ENCODE data around the gene PUSL1. TPM values are rescaled to one million over a fixed set of nuclear protein-coding genes. Genes with fewer than 3 reads are reported as not detected.

PUSL1 gene
- total and polyA plus RNA-seq, 8 donors, result 5.9 to 64.9 (median 25.5) TPM; not detected in 1

DNA sequence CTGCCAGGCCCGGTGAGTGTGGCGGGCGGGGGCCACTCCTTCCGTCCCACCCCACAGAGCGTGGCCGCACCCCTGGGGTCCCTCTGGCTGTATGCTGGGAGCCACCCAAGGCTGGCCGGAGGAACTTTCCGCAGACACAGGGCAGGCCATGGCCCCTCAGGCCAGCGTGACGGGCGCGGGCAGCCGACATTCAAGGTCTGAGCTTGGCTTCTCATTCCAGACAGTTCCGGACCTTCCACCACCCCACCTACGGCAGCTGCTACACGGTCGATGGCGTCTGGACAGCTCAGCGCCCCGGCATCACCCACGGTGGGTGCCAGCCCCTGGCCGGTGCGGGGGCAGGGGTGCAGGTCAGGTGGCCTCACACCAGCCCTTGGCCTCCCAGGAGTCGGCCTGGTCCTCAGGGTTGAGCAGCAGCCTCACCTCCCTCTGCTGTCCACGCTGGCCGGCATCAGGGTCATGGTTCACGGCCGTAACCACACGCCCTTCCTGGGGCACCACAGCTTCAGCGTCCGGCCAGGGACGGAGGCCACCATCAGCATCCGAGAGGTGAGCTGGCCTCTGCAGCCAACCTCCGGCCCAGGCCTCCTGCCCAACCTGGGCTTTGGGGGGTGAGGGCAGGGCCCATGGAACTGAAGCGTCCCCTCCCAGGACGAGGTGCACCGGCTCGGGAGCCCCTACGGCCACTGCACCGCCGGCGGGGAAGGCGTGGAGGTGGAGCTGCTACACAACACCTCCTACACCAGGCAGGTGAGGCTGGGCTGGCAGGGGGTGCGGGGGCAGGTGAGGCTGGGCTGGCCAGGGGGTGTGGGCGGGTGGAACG lies 20.9 kb upstream of the PUSL1 start:
- TF ChIP-seq, protein P1, sequence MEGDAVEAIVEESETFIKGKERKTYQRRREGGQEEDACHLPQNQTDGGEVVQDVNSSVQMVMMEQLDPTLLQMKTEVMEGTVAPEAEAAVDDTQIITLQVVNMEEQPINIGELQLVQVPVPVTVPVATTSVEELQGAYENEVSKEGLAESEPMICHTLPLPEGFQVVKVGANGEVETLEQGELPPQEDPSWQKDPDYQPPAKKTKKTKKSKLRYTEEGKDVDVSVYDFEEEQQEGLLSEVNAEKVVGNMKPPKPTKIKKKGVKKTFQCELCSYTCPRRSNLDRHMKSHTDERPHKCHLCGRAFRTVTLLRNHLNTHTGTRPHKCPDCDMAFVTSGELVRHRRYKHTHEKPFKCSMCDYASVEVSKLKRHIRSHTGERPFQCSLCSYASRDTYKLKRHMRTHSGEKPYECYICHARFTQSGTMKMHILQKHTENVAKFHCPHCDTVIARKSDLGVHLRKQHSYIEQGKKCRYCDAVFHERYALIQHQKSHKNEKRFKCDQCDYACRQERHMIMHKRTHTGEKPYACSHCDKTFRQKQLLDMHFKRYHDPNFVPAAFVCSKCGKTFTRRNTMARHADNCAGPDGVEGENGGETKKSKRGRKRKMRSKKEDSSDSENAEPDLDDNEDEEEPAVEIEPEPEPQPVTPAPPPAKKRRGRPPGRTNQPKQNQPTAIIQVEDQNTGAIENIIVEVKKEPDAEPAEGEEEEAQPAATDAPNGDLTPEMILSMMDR (IDR thresholded peaks at IDR 0.05), result no peak
- no peak for TF ChIP-seq EP300 (IDR thresholded peaks at IDR 0.05)
- TF ChIP-seq POLR2AphosphoS5 (IDR thresholded peaks at IDR 0.05), result no peak
- no peak for TF ChIP-seq POLR2A (IDR thresholded peaks at IDR 0.05)
- H3K27me3 ChIP-seq, result peaks cover 0 to 37% (median 6%) of the 10 kb centered on the region in 3 donors
- 76 to 87% (median 79%) methylated on average over 4 to 46 of the region's 46 CpGs for whole genome bisulfite sequencing, 5 donors
- DNase-seq, result no peak
- intact Hi-C loops (cut with DNase I; ENCODE audit: low total_unique reads), result no loop called here
- peaks cover 12 to 31% (median 22%) of the 10 kb centered on the region in 4 donors for H3K4me1 ChIP-seq
- H3K27ac ChIP-seq, result no peak overlapping the region
- H3K36me3 ChIP-seq, result no peaks in the 10 kb centered on the region
- H3K4me3 ChIP-seq, result no peak overlapping the region
- no peaks in the 10 kb centered on the region for H3K9me3 ChIP-seq

DNA sequence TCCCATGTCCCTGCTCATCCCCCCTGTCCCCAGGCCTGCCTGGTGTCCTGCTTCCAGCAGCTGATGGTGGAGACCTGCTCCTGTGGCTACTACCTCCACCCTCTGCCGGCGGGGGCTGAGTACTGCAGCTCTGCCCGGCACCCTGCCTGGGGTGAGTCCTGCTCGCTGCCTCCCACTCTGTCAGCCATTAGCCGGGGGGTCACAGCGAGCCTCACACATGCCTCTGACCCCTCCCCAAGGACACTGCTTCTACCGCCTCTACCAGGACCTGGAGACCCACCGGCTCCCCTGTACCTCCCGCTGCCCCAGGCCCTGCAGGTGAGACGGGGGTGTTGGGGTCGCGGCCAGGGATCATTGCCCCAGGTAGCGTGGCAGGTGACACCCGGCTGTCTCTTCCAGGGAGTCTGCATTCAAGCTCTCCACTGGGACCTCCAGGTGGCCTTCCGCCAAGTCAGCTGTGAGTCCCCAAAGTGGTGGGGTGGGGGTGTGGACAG lies 18.1 kb upstream of the PUSL1 start:
- intact Hi-C loops (cut with DNase I; ENCODE audit: low total_unique reads), result loop anchor here (10.0 kb wide), 1 partner anchor 165 kb away; no protein-coding TSS in a partner anchor
- H3K4me1 ChIP-seq, result peaks cover 12 to 27% (median 19%) of the 10 kb centered on the region in 4 donors
- peaks cover 4 to 26% (median 24%) of the 10 kb centered on the region in 4 donors for H3K36me3 ChIP-seq
- no peaks in the 10 kb centered on the region for H3K9me3 ChIP-seq
- DNase-seq, result peak; percentile 81 to 87
- no peak for TF ChIP-seq POLR2AphosphoS5 (IDR thresholded peaks at IDR 0.05)
- TF ChIP-seq, protein P1 (IDR thresholded peaks at IDR 0.05), result peak in 5 of 7 experiments; percentile 65 to 83 (median 68)
- H3K4me3 ChIP-seq, result no peak overlapping the region
- H3K27me3 ChIP-seq, result peaks cover 0 to 27% (median 6%) of the 10 kb centered on the region in 3 donors
- H3K27ac ChIP-seq, result no peak overlapping the region
- 31 to 71% (median 48%) methylated on average over 10 to 15 of the region's 15 CpGs for WGBS, 5 donors

DNA sequence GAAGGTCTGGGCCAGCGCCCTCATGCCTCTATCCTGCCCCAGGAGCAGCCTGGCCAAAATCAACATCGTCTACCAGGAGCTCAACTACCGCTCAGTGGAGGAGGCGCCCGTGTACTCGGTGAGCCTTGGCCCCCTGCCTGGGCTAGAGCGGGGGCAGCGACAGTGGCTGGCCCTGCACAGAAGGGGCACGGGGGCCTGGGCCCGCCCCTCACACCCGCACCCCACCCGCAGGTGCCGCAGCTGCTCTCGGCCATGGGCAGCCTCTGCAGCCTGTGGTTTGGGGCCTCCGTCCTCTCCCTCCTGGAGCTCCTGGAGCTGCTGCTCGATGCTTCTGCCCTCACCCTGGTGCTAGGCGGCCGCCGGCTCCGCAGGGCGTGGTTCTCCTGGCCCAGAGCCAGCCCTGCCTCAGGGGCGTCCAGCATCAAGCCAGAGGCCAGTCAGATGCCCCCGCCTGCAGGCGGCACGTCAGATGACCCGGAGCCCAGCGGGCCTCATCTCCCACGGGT lies 17.3 kb upstream of the PUSL1 start:
- peak; percentile 46 to 84 for DNase-seq
- peaks cover 0 to 19% (median 6%) of the 10 kb centered on the region in 3 donors for H3K27me3 ChIP-seq
- intact Hi-C loops (cut with DNase I; ENCODE audit: low total_unique reads), result loop anchor here (10.0 kb wide), 1 partner anchor 166 kb away; no protein-coding TSS in a partner anchor
- TF ChIP-seq POLR2A (IDR thresholded peaks at IDR 0.05), result no peak
- TF ChIP-seq, protein P1 (IDR thresholded peaks at IDR 0.05), result no peak
- no peak for TF ChIP-seq EP300 (IDR thresholded peaks at IDR 0.05)
- no peak for TF ChIP-seq POLR2AphosphoS5 (IDR thresholded peaks at IDR 0.05)
- H3K4me3 ChIP-seq, result no peak overlapping the region
- H3K4me1 ChIP-seq, result peaks cover 12 to 23% (median 19%) of the 10 kb centered on the region in 4 donors
- whole genome bisulfite sequencing, 5 donors, result 18 to 60% (median 28%) methylated on average over 12 to 28 of the region's 28 CpGs; no CpG with 5 or more reads in 1 of the 5 donors
- no peak overlapping the region for H3K27ac ChIP-seq
- peaks cover 12 to 34% (median 32%) of the 10 kb centered on the region in 4 donors for H3K36me3 ChIP-seq
- no peaks in the 10 kb centered on the region for H3K9me3 ChIP-seq

Measured in stomach (tissue), 9 donors.